ENCODE measurements around the gene INF2. TPM values are rescaled to one million over a fixed set of nuclear protein-coding genes. Genes with fewer than 3 reads are reported as not detected.

The INF2 gene
- total RNA-seq, 1 experiment from 2014 or later, result 70.8 TPM

- Histone ChIP-seq H3K4me1 (peaks cover 11% of the 10 kb centered on the region), H3K27me3 (replicated peaks; ENCODE audit: control insufficient read depth, insufficient read depth, low read length) (no peaks in the 10 kb centered on the region), H3K4me3 (ENCODE audit: low read depth, low read length) (no peak overlapping the region), H3K36me3 (ENCODE audit: control insufficient read depth, insufficient read depth, low read length) (peaks cover 3% of the 10 kb centered on the region; the same call in 1 of the 2 replicates), H3K9me3 (no peaks in the 10 kb centered on the region)
- Mint-ChIP-seq H3K27ac (ENCODE audit: unreplicated experiment) (no peak overlapping the region), H3K36me3 (ENCODE audit: insufficient read depth, unreplicated experiment) (peaks cover 87% of the 10 kb centered on the region), H3K4me3 (ENCODE audit: unreplicated experiment) (no peak overlapping the region), H3K4me1 (ENCODE audit: low read depth, unreplicated experiment) (peaks cover 12% of the 10 kb centered on the region), H3K9me3 (ENCODE audit: unreplicated experiment) (no peaks in the 10 kb centered on the region), H3K27me3 (ENCODE audit: insufficient read depth, unreplicated experiment) (no peaks in the 10 kb centered on the region)
- no peak for DNase-seq
- BruUV-seq (replicated peaks), result no TSS peak
- intact Hi-C loops (cut with micrococcal nuclease; ENCODE audit: unreplicated experiment), result no loop called here
- POLR2A ChIA-PET, result no interaction called here
- TF ChIP-seq, protein P1, sequence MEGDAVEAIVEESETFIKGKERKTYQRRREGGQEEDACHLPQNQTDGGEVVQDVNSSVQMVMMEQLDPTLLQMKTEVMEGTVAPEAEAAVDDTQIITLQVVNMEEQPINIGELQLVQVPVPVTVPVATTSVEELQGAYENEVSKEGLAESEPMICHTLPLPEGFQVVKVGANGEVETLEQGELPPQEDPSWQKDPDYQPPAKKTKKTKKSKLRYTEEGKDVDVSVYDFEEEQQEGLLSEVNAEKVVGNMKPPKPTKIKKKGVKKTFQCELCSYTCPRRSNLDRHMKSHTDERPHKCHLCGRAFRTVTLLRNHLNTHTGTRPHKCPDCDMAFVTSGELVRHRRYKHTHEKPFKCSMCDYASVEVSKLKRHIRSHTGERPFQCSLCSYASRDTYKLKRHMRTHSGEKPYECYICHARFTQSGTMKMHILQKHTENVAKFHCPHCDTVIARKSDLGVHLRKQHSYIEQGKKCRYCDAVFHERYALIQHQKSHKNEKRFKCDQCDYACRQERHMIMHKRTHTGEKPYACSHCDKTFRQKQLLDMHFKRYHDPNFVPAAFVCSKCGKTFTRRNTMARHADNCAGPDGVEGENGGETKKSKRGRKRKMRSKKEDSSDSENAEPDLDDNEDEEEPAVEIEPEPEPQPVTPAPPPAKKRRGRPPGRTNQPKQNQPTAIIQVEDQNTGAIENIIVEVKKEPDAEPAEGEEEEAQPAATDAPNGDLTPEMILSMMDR (IDR thresholded peaks at IDR 0.05; ENCODE audit: insufficient read depth in 1 of 2, low read depth in 1 of 2, low read length in 1 of 2, severe bottlenecking in 1 of 2, unreplicated experiment in 1 of 2), result no peak
- CTCF ChIA-PET, result no interaction called here
These were observed 67.8 kb downstream of the INF2 start for GRCh38 chr14:104757238-104757585.

GRCh38 chr14:104757681-104758392, 68.4 kb downstream of the INF2 start:
- Histone ChIP-seq H3K9me3 (no peaks in the 10 kb centered on the region), H3K4me3 (ENCODE audit: low read depth, low read length) (no peak overlapping the region), H3K36me3 (ENCODE audit: control insufficient read depth, insufficient read depth, low read length) (peaks cover 3% of the 10 kb centered on the region; the same call in 1 of the 2 replicates), H3K27me3 (replicated peaks; ENCODE audit: control insufficient read depth, insufficient read depth, low read length) (no peaks in the 10 kb centered on the region), H3K4me1 (peaks cover 11% of the 10 kb centered on the region)
- peaks cover 12% of the 10 kb centered on the region for H3K4me1 Mint-ChIP-seq (ENCODE audit: low read depth, unreplicated experiment)
- intact Hi-C loops (cut with micrococcal nuclease; ENCODE audit: unreplicated experiment), result no loop called here
- no peaks in the 10 kb centered on the region for H3K27me3 Mint-ChIP-seq (ENCODE audit: insufficient read depth, unreplicated experiment)
- no peak overlapping the region for H3K4me3 Mint-ChIP-seq (ENCODE audit: unreplicated experiment)
- H3K9me3 Mint-ChIP-seq (ENCODE audit: unreplicated experiment), result no peaks in the 10 kb centered on the region
- no peak overlapping the region for H3K27ac Mint-ChIP-seq (ENCODE audit: unreplicated experiment)
- no peak for DNase-seq
- no TSS peak for BruUV-seq (replicated peaks)
- POLR2A ChIA-PET, result no interaction called here
- peaks cover 85% of the 10 kb centered on the region for H3K36me3 Mint-ChIP-seq (ENCODE audit: insufficient read depth, unreplicated experiment)
- TF ChIP-seq, protein P1 (IDR thresholded peaks at IDR 0.05; ENCODE audit: insufficient read depth in 1 of 2, low read depth in 1 of 2, low read length in 1 of 2, severe bottlenecking in 1 of 2, unreplicated experiment in 1 of 2), result no peak
- CTCF ChIA-PET, result no interaction called here

DNA sequence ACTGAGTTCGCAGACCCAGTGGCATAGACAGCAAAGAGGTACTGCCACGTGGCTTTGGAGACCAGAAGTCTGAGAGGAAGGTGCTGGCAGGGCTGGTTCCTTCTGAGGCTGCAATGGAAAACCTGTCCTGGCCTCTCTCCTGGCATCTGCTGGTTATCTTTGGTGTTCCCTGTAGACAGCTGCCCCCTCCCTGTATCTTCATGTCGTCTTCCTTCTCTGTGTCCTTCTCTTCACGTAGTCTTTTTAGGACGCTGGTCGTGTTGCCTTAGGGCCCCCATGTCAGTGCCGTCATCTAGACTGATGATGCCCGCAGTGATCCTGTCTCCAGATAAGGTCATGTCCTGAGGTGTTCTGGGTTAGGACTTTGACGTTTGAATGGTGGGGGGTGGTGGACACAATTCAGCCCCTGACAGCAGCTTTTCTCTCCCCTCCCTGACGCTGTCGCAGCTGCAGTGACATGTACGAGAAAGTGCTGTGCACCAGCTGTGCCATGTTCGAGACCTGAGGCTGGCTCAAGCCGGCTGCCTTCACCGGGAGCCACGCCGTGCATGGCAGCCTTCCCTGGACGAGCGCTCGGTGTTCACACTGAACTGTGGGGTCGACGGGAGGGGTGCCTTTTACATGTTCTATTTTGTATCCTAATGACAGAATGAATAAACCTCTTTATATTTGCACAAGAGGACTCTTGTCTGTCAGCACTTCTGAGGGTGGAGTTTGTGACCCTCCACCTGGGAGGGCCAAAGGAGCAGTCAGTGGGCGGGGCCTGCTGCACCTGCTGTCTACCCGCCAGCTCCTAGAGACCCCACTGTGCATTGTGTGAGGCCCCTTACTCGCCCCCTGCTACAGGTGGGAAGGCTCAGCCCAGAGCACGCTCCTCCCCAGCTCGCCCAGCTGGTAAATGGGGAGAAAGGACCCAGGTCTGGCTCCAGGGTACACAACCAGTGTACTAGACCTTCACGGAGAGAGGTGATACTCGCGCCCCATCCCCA, 69.9 kb downstream of the INF2 start:
- ChIA-PET POLR2A (interaction anchor here (0.6 kb wide), 1 partner anchor 8 kb away, joined by 10 read pairs; no protein-coding TSS in a partner anchor), CTCF (no interaction called here)
- intact Hi-C loops (cut with micrococcal nuclease; ENCODE audit: unreplicated experiment), result no loop called here
- H3K27me3 ChIP-seq (replicated peaks; ENCODE audit: control insufficient read depth, insufficient read depth, low read length), result no peaks in the 10 kb centered on the region
- H3K36me3 ChIP-seq (ENCODE audit: control insufficient read depth, insufficient read depth, low read length), result peaks cover 3% of the 10 kb centered on the region; the same call in 1 of the 2 replicates
- H3K4me3 Mint-ChIP-seq (ENCODE audit: unreplicated experiment), result no peak overlapping the region
- H3K4me1 Mint-ChIP-seq (ENCODE audit: low read depth, unreplicated experiment), result peaks cover 6% of the 10 kb centered on the region
- H3K9me3 Mint-ChIP-seq (ENCODE audit: unreplicated experiment), result no peaks in the 10 kb centered on the region
- DNase-seq, result no peak
- peaks cover 5% of the 10 kb centered on the region for H3K4me1 ChIP-seq
- BruUV-seq (replicated peaks), result no TSS peak
- H3K36me3 Mint-ChIP-seq (ENCODE audit: insufficient read depth, unreplicated experiment), result peaks cover 71% of the 10 kb centered on the region
- no peaks in the 10 kb centered on the region for H3K9me3 ChIP-seq
- H3K4me3 ChIP-seq (ENCODE audit: low read depth, low read length), result no peak overlapping the region
- no peaks in the 10 kb centered on the region for H3K27me3 Mint-ChIP-seq (ENCODE audit: insufficient read depth, unreplicated experiment)
- TF ChIP-seq, protein P1 (IDR thresholded peaks at IDR 0.05; ENCODE audit: insufficient read depth in 1 of 2, low read depth in 1 of 2, low read length in 1 of 2, severe bottlenecking in 1 of 2, unreplicated experiment in 1 of 2), result no peak
- no peak overlapping the region for H3K27ac Mint-ChIP-seq (ENCODE audit: unreplicated experiment)
